Fibroblast of lung (primary cell): ENCODE measurements around the gene RXRA.

Source experiments
- EZH2 ChIP-seq: IDR thresholded peaks from 2 replicates; pipeline ENCODE4 v1.5.1; 2012; ENCODE audit warnings: low read length, control low read depth, mild to moderate bottlenecking; ENCODE audit errors: missing control alignments
- TF ChIP-seq, protein P1 (sequence below), 2 donors: IDR thresholded peaks in 1 of 2; conservative IDR thresholded peaks in 1 of 2; 1 replicate in 1 of 2; 2 replicates in 1 of 2; pipeline ENCODE4 v1.5.1; 2011 to 2012; ENCODE audit warnings: low read length in 2 of 2, control low read depth in 1 of 2, inconsistent platforms in 1 of 2, low read depth in 1 of 2, mild to moderate bottlenecking in 1 of 2

GRCh38 chr9:134358662-134359319 lies 32.5 kb downstream of the RXRA start:
- TF ChIP-seq, protein P1, sequence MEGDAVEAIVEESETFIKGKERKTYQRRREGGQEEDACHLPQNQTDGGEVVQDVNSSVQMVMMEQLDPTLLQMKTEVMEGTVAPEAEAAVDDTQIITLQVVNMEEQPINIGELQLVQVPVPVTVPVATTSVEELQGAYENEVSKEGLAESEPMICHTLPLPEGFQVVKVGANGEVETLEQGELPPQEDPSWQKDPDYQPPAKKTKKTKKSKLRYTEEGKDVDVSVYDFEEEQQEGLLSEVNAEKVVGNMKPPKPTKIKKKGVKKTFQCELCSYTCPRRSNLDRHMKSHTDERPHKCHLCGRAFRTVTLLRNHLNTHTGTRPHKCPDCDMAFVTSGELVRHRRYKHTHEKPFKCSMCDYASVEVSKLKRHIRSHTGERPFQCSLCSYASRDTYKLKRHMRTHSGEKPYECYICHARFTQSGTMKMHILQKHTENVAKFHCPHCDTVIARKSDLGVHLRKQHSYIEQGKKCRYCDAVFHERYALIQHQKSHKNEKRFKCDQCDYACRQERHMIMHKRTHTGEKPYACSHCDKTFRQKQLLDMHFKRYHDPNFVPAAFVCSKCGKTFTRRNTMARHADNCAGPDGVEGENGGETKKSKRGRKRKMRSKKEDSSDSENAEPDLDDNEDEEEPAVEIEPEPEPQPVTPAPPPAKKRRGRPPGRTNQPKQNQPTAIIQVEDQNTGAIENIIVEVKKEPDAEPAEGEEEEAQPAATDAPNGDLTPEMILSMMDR (conservative IDR thresholded peaks at IDR 0.05 in 1 of 2, IDR thresholded peaks at IDR 0.05 in 1 of 2; ENCODE audit: low read depth in 1 of 2, low read length in 2 of 2), result no peak
- TF ChIP-seq EZH2, result no peak
